ENCODE measurements around the gene TP63. TPM values are rescaled to one million over a fixed set of nuclear protein-coding genes. Genes with fewer than 3 reads are reported as not detected.

The TP63 gene
- total RNA-seq, 1 donor from 2014 or later: 16.4 TPM

DNA sequence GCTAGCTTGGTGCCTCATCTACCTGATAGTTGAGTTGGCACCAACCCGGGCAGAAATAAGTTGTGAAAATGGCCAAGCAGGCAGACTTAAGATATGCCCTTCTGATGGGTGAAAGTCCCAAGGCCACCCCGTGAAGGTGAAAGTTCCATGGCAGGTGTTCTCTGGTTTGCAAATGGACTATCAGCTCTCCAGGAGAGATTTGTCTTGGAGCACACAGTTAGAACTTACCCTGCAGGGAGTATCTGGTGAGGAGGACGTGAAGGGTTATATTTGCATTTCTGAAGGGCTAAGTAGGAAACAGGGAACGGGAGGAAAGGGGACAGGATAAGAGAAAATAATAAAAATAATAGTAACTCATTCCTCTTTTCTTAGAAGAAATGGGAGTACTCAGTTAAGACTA lies 220.5 kb downstream of the TP63 start:
- no peak for DNase-seq (ENCODE audit: low spot score)

DNA sequence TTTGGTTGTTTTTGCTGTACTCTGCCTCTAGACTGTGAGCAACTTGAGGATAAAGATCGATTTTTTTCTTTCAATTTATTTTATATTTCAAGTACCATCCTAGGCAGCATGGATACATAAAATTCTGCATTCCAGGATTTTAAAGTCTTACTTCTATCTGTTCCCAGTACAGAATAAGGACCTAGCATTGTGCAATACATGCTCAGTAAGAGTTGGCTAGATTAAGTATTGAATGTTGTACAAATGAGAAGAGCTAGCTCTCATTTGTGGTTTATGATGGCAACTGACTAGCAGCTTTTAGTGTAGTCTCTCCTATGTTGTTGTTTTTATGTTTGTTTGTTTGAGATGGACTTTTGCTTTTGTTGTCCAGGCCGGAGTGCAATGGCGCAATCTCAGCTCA lies 222.7 kb downstream of the TP63 start:
- no peak for DNase-seq (ENCODE audit: low spot score)

DNA sequence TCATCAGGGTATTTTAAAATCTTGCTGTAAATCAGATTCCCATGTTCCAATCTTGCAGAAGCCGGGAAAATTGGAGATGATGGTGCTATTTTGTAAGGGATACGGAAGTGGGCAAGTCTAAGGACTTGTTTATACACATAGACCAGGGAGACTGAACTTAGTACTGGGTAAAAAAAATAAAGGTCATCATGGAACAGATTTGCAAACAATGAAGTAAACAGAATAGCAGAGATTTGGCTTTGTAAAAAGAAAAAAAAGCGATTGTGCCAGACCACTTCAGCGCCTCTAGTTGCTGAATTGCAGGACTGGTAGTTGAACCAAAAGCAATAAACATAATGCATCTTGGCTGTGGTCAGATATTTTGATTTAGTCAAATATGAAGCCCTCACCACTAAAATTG lies 229.1 kb downstream of the TP63 start:
- DNase-seq (ENCODE audit: low spot score): no peak

DNA sequence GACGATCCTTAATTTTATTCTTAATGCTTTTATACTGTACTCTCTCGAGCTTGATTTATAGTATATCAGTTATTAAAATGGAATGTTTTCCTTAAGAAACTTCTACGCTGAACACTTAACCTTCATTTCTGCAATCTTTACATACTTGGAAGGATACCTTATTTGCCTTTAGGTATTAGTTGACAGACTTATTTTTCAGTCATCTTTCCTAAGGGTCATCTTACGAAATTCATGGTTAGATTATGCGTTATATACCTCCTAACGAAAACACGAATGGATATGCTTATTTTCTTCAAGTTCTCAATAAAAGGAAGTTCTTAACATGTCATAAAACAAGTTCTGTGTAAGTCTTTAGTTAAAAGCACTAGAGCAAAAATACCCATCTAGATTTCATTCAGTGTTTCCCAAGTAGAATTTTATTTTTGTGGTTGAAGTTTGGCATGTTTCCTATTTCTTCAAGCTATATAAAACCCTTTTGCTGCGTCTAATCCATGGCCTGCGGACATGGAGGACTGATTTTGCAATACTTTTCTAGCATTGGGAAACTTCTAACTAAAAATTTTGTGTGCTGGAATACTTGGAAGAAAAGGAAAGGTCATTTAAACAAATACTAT lies 231.3 kb downstream of the TP63 start:
- DNase-seq (ENCODE audit: low spot score): peak; percentile 80

DNA sequence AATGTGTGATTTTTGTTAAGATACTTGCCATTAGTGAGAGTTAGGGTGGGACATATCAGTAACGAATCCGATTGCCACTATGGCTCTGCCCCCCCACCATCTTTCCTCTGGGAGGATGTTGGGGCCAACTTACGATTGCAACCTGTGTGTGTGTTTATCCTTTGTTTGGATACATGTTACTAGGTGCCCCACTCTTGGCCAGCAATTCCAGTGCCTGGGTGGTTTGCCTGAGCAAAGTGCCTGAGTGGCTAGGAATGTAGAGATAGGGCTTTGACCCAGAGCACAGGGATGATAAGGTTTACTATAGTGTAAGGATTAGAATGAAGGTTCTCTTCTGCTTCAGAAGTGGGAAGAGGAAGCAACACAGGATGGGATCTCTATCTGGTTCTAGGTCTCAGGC lies 231.8 kb downstream of the TP63 start:
- no peak for DNase-seq (ENCODE audit: low spot score)

- no peak for DNase-seq (ENCODE audit: low spot score)
Observed at GRCh38 chr3:189868061-189868460, 236.9 kb downstream of the TP63 start.

DNA sequence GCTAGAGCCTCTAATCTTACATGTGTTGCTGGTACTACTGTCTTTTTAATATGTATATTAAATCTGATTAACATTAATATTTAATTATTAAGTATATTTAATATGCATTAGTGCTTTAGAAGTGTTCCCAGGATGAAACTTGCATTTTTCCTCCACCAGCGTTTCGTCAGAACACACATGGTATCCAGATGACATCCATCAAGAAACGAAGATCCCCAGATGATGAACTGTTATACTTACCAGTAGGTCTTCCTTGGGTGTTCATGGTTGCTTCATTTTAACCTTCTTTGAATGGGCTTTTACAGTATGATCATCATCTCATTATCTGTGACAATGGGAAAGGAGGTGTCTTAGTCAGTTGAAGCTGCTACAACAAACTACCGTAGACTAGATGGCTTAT lies 238.0 kb downstream of the TP63 start:
- no peak for DNase-seq (ENCODE audit: low spot score)

GRCh38 chr3:189871418-189871817 lies 240.2 kb downstream of the TP63 start:
- DNase-seq (ENCODE audit: low spot score): no peak

- no peak for DNase-seq (ENCODE audit: low spot score)
Observed at GRCh38 chr3:189883113-189883753, 252.0 kb downstream of the TP63 start.

DNA sequence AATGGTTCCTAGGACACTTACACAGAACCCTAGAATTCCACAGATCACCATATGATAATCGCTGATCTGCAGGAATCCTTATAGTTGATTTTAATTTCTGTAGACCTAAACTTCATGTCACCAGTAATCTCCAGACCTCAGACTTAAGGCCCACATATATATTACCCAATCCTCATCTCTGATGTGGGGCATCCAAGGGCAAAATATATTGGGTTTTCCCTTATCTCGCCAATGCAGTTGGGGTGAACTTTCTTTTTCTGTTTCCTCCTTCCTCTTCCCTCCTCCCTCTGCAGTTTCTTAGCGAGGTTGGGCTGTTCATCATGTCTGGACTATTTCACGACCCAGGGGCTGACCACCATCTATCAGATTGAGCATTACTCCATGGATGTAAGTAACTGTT lies 259.3 kb downstream of the TP63 start:
- no peak for DNase-seq (ENCODE audit: low spot score)

DNA sequence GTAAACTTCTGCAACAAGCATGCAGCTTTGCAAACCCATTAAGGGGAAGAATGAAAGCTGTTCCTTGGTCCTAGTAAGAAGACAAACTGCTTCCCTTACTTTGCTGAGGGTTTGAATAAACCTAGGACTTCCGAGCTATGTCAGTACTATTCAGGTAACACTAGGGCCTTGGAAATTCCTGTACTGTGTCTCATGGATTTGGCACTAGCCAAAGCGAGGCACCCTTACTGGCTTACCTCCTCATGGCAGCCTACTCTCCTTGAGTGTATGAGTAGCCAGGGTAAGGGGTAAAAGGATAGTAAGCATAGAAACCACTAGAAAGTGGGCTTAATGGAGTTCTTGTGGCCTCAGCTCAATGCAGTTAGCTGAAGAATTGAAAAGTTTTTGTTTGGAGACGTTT lies 265.3 kb downstream of the TP63 start:
- DNase-seq (ENCODE audit: low spot score): no peak

- DNase-seq (ENCODE audit: low spot score): no peak
Observed at GRCh38 chr3:189897406-189897805, 266.2 kb downstream of the TP63 start.

- no peak for DNase-seq (ENCODE audit: low spot score)
Observed at GRCh38 chr3:189898559-189899153, 267.5 kb downstream of the TP63 start.

DNA sequence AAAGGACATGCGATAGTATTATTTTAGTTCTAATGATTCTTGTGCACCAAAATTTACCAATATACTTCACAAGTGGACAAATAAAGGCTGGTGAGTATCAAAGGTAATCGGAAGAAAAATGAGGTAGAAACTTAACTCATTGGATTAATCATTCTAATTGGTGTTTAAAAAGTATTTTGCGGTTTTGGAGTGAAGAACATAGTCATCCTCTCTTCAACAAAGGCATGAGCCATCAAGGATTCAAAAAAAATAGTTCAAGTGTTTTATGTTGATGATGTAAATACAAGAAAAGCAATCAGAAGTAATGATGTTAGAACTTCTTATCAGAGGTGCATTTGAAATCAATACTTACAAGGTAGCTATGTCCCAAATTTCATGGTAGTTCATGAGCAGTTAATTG lies 268.0 kb downstream of the TP63 start:
- no peak for DNase-seq (ENCODE audit: low spot score)

- no peak for DNase-seq (ENCODE audit: low spot score)
Observed at GRCh38 chr3:189900578-189900977, 269.4 kb downstream of the TP63 start.

- no peak for DNase-seq (ENCODE audit: low spot score)
Observed at GRCh38 chr3:189901481-189901880, 270.3 kb downstream of the TP63 start.

GRCh38 chr3:189902230-189903186 lies 271.3 kb downstream of the TP63 start:
- DNase-seq (ENCODE audit: low spot score): no peak

DNA sequence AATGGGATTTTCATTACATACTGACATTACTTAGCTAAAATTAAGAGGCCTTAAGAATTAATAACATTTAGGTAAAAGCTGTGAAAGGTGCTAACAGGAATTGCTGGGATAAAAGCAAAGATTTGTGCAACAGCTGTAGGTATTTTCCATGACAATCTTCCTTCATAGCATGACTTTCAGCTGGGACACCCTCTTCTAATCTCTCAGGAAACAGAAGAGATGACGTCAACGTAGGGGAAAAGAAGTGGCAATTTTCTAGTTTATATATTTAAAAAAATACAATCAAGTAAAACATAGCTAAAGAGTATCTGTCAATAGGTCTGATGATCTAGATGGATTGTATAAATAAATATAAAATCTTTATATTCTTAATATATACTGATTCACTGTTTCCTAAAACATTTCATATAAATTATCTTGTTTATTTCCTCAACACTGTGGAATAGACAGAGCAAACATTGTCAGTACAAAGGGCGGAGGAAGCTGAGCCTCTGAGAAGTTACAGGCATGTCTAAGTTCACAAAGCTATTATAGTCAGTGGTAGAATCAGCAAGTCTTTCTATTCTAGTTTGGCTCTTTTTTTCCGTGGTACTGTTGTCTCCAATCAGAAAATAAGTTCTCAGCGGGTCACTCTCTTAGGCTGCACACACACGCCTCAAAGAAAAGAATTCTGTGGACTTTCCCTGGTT lies 272.5 kb downstream of the TP63 start:
- no peak for DNase-seq (ENCODE audit: low spot score)

DNA sequence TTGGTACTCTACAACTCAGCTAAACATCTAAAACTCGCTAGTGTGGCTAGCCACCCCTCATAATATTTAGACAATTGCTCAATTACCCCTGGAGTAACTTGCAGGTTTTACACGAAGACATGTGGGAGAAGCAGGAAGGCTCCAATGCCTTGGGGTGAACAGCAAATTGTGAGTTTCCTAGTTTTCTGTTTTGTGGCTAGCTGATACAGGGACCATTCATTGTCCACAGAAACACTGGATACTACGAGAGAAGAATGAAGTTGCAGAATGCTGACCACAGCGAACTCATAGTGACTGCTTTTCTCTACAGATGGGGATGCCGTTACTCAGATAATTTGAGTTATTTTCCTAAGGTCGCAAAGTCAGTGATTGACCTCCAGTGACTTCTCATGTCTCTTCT lies 276.6 kb downstream of the TP63 start:
- DNase-seq (ENCODE audit: low spot score): no peak

GRCh38 chr3:189908646-189909045 lies 277.5 kb downstream of the TP63 start:
- no peak for DNase-seq (ENCODE audit: low spot score)

- DNase-seq (ENCODE audit: low spot score): no peak
Observed at GRCh38 chr3:189909139-189909538, 277.9 kb downstream of the TP63 start.

DNA sequence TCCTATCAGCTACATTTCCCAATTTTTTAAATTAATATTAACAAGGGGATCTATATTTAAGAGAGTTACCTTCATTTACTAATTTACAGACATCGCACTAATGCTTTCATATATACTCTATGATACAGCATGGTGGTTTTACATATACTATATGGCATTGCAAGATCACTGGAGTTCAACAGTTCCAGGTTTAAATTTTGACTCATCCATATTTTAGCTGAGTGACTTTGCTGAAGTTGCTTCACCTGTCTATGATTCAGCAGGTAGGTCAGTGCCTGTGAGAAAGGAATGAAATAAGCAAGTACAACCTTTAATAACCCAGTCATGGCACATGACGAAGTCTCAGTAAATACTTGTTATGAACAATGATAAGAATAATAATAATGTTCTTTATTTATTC lies 278.4 kb downstream of the TP63 start:
- no peak for DNase-seq (ENCODE audit: low spot score)
